ENCODE measurements around the gene DOCK2. TPM values are rescaled to one million over a fixed set of nuclear protein-coding genes. Genes with fewer than 3 reads are reported as not detected.

DOCK2 gene
- total and polyA plus RNA-seq, 2 of the 8 experiments (the other 6 are each of a cell fraction or from before 2014, with no cell fraction given), result 3.9 to 5.7 TPM

DNA sequence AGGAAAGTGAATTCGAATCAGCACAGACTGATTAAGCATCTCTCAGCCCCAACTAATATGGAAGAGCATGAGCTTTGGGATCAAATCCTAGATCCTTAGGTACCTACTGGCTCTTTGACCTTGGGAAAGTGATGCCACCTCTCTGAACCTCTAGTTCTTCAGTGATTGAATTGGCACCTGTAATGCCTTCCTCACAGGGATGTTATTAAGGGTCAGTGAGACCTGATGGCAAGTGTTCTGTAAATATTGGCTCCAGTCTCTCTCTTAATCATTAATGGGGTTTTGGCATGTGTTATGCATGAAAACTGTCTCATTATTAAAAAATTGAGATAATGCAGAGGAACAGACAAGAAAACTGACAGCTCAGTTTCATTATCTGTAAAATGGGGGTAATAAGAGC lies 227.4 kb downstream of the DOCK2 start:
- Histone ChIP-seq H4K91ac (replicated peaks; ENCODE audit: insufficient read length, low read length) (no peak overlapping the region), H2BK12ac (ENCODE audit: low read depth, low read length) (no peak overlapping the region), H3K36me3 (ENCODE audit: control insufficient read depth in 2 of 4, insufficient read depth in 4 of 4, low read length in 3 of 4) (no peaks in the 10 kb centered on the region; a peak in 1 of 8 replicates), H3K4me1 (replicated peaks in 1 of 4; ENCODE audit: control insufficient read depth in 3 of 4, insufficient read depth in 4 of 4, low read length in 3 of 4) (peaks cover 0 to 5% (median 3%) of the 10 kb centered on the region in 4 experiments; a peak in 5 of 7 replicates), H4K8ac (ENCODE audit: extremely low read depth, insufficient read depth, low read length) (no peak overlapping the region), H3K4me2 (ENCODE audit: insufficient read depth in 1 of 2, low read depth in 2 of 2, low read length in 2 of 2) (no peak overlapping the region), H3K27me3 (replicated peaks in 1 of 4; ENCODE audit: control insufficient read depth in 3 of 4, extremely low read depth in 1 of 4, insufficient read depth in 3 of 4, low read length in 3 of 4) (peaks cover 0 to 2% (median 0%) of the 10 kb centered on the region in 4 experiments; a peak in 1 of 7 replicates), H3K18ac (ENCODE audit: extremely low read depth, low read length) (no peak overlapping the region), H2BK5ac (ENCODE audit: low read depth, low read length) (no peak overlapping the region), H3K56ac (replicated peaks; ENCODE audit: insufficient read length, low read depth, low read length) (no peak overlapping the region), H3K23ac (ENCODE audit: insufficient read length) (no peak overlapping the region), H2AK5ac (ENCODE audit: low read depth, low read length) (no peak overlapping the region), H3K9ac (replicated peaks in 1 of 4; ENCODE audit: extremely low read depth in 1 of 4, low read depth in 3 of 4, low read length in 3 of 4) (no peak overlapping the region), H2BK15ac (ENCODE audit: low read length) (no peak overlapping the region), H3K79me2 (ENCODE audit: control insufficient read depth in 1 of 2, insufficient read depth in 2 of 2, low read length in 2 of 2) (no peaks in the 10 kb centered on the region), H4K20me1 (replicated peaks in 1 of 2; ENCODE audit: control insufficient read depth in 1 of 2, insufficient read depth in 2 of 2, low read length in 2 of 2) (no peaks in the 10 kb centered on the region), H2BK120ac (replicated peaks; ENCODE audit: low read depth, low read length) (no peak overlapping the region), H3K9me3 (ENCODE audit: insufficient read depth in 2 of 2, low read depth in 1 of 2, low read length in 1 of 2) (no peaks in the 10 kb centered on the region), H2BK20ac (ENCODE audit: low read length) (no peak overlapping the region), H3K14ac (ENCODE audit: insufficient read length) (no peak overlapping the region), H3K79me1 (ENCODE audit: low read depth, low read length) (no peaks in the 10 kb centered on the region), H2AFZ (ENCODE audit: low read length) (no peak overlapping the region), H3K4ac (replicated peaks; ENCODE audit: insufficient read length, low read depth, low read length) (no peak overlapping the region), H4K5ac (ENCODE audit: insufficient read length, low read depth, low read length) (no peak overlapping the region), H3K23me2 (ENCODE audit: low read depth, low read length) (no peaks in the 10 kb centered on the region), H3K4me3 (ENCODE audit: extremely low read depth in 1 of 4, insufficient read depth in 2 of 4, low read depth in 3 of 4, low read length in 4 of 4) (no peak overlapping the region), H3K27ac (ENCODE audit: low read depth, low read length) (no peak overlapping the region)
- CTCF ChIA-PET (ENCODE audit: partially characterized antibody), result no interaction called here
- POLR2A ChIA-PET (ENCODE audit: partially characterized antibody), result no interaction called here
- no CpG with 5 or more reads among the region's 1 CpG for WGBS, 2 experiments (ENCODE audit: extremely low coverage in 1 of 2, insufficient coverage in 1 of 2, insufficient read length in 1 of 2, insufficient replicate concordance in 2 of 2, low coverage in 1 of 2, low lambda C conversion rate in 2 of 2, missing lambda C conversion rate in 1 of 2)
- FAIRE-seq (no peak), DNase-seq (ENCODE audit: low read depth in 1 of 2, low spot score in 2 of 2) (no peak)
- TF ChIP-seq SUZ12 (IDR thresholded peaks at IDR 0.05; ENCODE audit: low read length), result no peak
- no peak for TF ChIP-seq GABPA (IDR thresholded peaks at IDR 0.05; ENCODE audit: borderline replicate concordance, insufficient read depth, low read length)
- no peak for TF ChIP-seq KDM1A (IDR thresholded peaks at IDR 0.05; ENCODE audit: borderline replicate concordance, low read length)
- no peak for TF ChIP-seq HDAC2 (IDR thresholded peaks at IDR 0.05; ENCODE audit: borderline replicate concordance in 1 of 2, low read depth in 2 of 2, low read length in 2 of 2)
- no peak for TF ChIP-seq TCF12 (IDR thresholded peaks at IDR 0.05; ENCODE audit: low read depth, low read length)
- no peak for TF ChIP-seq HDAC6 (IDR thresholded peaks at IDR 0.05; ENCODE audit: low read depth, low read length)
- TF ChIP-seq POU5F1 (IDR thresholded peaks at IDR 0.05; ENCODE audit: low read depth, low read length), result no peak
